ENCODE data around the gene TRIP10. TPM values are rescaled to one million over a fixed set of nuclear protein-coding genes. Genes with fewer than 3 reads are reported as not detected.

Gene TRIP10
- total RNA-seq, 1 experiment from 2014 or later, result 49.7 TPM

DNA sequence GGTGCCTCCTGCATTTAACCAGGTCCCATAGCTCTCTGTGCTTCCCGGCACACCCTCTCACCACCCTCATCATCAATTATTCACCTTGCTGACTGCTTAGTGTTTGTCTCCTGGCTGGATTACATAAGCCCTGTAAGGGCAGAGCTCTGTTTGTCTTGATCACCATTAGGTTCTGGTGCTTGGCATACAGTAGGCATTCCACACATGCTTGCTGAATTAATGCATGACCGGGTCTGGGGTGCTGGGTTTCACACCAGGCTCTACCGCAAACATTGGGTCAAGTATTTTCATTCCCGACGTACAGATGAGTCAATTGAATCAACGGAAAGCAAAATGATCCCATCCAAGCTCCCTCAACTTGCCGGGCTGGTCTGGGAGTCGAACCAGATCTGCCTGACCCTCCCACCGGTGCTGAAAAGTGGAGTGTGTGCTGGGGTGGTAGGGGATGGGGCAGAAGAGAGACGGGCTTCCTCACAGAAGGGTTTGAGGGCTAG is 61.6 kb downstream of the TRIP10 start:
- BruUV-seq (replicated peaks), result no TSS peak
- Mint-ChIP-seq H3K4me3 (ENCODE audit: unreplicated experiment) (peak overlapping the region; percentile 49), H3K27me3 (ENCODE audit: insufficient read depth, unreplicated experiment) (no peaks in the 10 kb centered on the region), H3K9me3 (ENCODE audit: unreplicated experiment) (no peaks in the 10 kb centered on the region), H3K4me1 (ENCODE audit: insufficient read depth, unreplicated experiment) (peaks cover 7% of the 10 kb centered on the region), H3K27ac (ENCODE audit: low read depth, unreplicated experiment) (peak overlapping the region; percentile 10), H3K36me3 (ENCODE audit: insufficient read depth, unreplicated experiment) (no peaks in the 10 kb centered on the region)
- TF ChIP-seq, protein P1, sequence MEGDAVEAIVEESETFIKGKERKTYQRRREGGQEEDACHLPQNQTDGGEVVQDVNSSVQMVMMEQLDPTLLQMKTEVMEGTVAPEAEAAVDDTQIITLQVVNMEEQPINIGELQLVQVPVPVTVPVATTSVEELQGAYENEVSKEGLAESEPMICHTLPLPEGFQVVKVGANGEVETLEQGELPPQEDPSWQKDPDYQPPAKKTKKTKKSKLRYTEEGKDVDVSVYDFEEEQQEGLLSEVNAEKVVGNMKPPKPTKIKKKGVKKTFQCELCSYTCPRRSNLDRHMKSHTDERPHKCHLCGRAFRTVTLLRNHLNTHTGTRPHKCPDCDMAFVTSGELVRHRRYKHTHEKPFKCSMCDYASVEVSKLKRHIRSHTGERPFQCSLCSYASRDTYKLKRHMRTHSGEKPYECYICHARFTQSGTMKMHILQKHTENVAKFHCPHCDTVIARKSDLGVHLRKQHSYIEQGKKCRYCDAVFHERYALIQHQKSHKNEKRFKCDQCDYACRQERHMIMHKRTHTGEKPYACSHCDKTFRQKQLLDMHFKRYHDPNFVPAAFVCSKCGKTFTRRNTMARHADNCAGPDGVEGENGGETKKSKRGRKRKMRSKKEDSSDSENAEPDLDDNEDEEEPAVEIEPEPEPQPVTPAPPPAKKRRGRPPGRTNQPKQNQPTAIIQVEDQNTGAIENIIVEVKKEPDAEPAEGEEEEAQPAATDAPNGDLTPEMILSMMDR (IDR thresholded peaks at IDR 0.05; ENCODE audit: unreplicated experiment), result no peak
- CTCF ChIA-PET, result no interaction called here
- DNase-seq (ENCODE audit: unreplicated experiment), result peak; percentile 84
- intact Hi-C loops (cut with micrococcal nuclease), result no loop called here
- POLR2A ChIA-PET, result interaction anchor here (0.6 to 1.0 kb wide), 4 partner anchors 10 to 297 kb away, joined by 3 to 4 read pairs (median 3); no protein-coding TSS in a partner anchor

Small RNAs within 50 kb of the gene (microRNA-seq; reads per million reads assigned to microRNA genes)
- 0.40 reads per million for gene MIR6791

Other genes starting within 250 kb of the TRIP10 start
- gene TUBB4A, start 237.4 kb upstream of the TRIP10 start, total RNA-seq (2022), result not detected in 2 replicates
- 6.2 and 6.9 TPM in 2 replicates for gene TNFSF9, start 208.7 kb upstream of the TRIP10 start, total RNA-seq (2022)
- gene CD70, start 148.5 kb upstream of the TRIP10 start, total RNA-seq (2022), result 13.4 and 14.7 TPM in 2 replicates
- gene TNFSF14, start 69.5 kb upstream of the TRIP10 start, total RNA-seq (2022), result 12.1 and 12.2 TPM in 2 replicates
- gene C3, start 19.0 kb upstream of the TRIP10 start, total RNA-seq (2022), result 842 and 872 TPM in 2 replicates
- gene GPR108, start 2.1 kb upstream of the TRIP10 start, total RNA-seq (2022), result 115 and 124 TPM in 2 replicates
- 28.5 and 76.7 TPM in 2 replicates for gene SH2D3A, start 27.8 kb downstream of the TRIP10 start, total RNA-seq (2022)
- gene VAV1, start 33.0 kb downstream of the TRIP10 start, total RNA-seq (2022), result not detected in 2 replicates
- gene ADGRE1, start 147.9 kb downstream of the TRIP10 start, total RNA-seq (2022), result not detected in 2 replicates